IMR-90 (cell line): ENCODE measurements around the gene GALNT9.

ENCODE experiments used
- BHLHE40 ChIP-seq: fragments of 150-350 bp; IDR thresholded peaks from 2 replicates; pipeline ENCODE4 v1.6.1; 2016; ENCODE audit warnings: mild to moderate bottlenecking, low read depth, low read length
- MAFK ChIP-seq: IDR thresholded peaks from 2 replicates; pipeline ENCODE4 v1.6.1; 2012; ENCODE audit warnings: low read depth, low read length, improper control_type of control experiment
- MAZ ChIP-seq: IDR thresholded peaks from 2 replicates; pipeline ENCODE4 v1.6.1; 2012; ENCODE audit warnings: low read depth, mild to moderate bottlenecking, low read length, improper control_type of control experiment, moderate library complexity, borderline replicate concordance
- MXI1 ChIP-seq: IDR thresholded peaks from 2 replicates; pipeline ENCODE4 v1.6.1; 2012; ENCODE audit warnings: low read depth, mild to moderate bottlenecking, low read length, moderate library complexity, borderline replicate concordance
- NFE2L2 ChIP-seq: fragments of 150-350 bp; IDR thresholded peaks from 2 replicates; pipeline ENCODE4 v1.6.1; 2016; ENCODE audit warnings: low read depth, mild to moderate bottlenecking, low read length
- POLR2A ChIP-seq: IDR thresholded peaks from 2 replicates; pipeline ENCODE4 v1.6.1; 2012; ENCODE audit warnings: mild to moderate bottlenecking, low read depth, low read length
- RAD21 ChIP-seq: IDR thresholded peaks from 2 replicates; pipeline ENCODE4 v1.6.1; 2012; ENCODE audit warnings: low read length, improper control_type of control experiment
- SMC3 ChIP-seq: fragments of 150-350 bp; IDR thresholded peaks from 2 replicates; pipeline ENCODE4 v1.6.1; 2016; ENCODE audit warnings: low read depth, mild to moderate bottlenecking, antibody characterized with exemption, low read length, moderate library complexity
- USF2 ChIP-seq: fragments of 150-350 bp; IDR thresholded peaks from 2 replicates; pipeline ENCODE4 v1.6.1; 2017; ENCODE audit warnings: mild to moderate bottlenecking, antibody characterized with exemption, low read length, low read depth
- TF ChIP-seq, protein P1 (sequence below): conservative IDR thresholded peaks from 2 replicates; pipeline ENCODE4 v1.5.1; 2012; ENCODE audit warnings: mild to moderate bottlenecking, low read depth, low read length, improper control_type of control experiment
- TF ChIP-seq, protein P2 (sequence below): fragments of 150-350 bp; IDR thresholded peaks from 2 replicates; pipeline ENCODE4 v1.6.1; 2016; ENCODE audit warnings: low read depth, mild to moderate bottlenecking, low read length, moderate library complexity, borderline replicate concordance

GRCh38 chr12:132272711-132273110 lies 56.7 kb downstream of the GALNT9 start:
- TF ChIP-seq RAD21 = no peak
- no peak for TF ChIP-seq MXI1
- TF ChIP-seq, protein P1, sequence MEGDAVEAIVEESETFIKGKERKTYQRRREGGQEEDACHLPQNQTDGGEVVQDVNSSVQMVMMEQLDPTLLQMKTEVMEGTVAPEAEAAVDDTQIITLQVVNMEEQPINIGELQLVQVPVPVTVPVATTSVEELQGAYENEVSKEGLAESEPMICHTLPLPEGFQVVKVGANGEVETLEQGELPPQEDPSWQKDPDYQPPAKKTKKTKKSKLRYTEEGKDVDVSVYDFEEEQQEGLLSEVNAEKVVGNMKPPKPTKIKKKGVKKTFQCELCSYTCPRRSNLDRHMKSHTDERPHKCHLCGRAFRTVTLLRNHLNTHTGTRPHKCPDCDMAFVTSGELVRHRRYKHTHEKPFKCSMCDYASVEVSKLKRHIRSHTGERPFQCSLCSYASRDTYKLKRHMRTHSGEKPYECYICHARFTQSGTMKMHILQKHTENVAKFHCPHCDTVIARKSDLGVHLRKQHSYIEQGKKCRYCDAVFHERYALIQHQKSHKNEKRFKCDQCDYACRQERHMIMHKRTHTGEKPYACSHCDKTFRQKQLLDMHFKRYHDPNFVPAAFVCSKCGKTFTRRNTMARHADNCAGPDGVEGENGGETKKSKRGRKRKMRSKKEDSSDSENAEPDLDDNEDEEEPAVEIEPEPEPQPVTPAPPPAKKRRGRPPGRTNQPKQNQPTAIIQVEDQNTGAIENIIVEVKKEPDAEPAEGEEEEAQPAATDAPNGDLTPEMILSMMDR = no peak
- TF ChIP-seq NFE2L2 = no peak
- no peak for TF ChIP-seq POLR2A
- no peak for TF ChIP-seq USF2
- TF ChIP-seq SMC3 = no peak
- no peak for TF ChIP-seq MAFK
- TF ChIP-seq, protein P2, sequence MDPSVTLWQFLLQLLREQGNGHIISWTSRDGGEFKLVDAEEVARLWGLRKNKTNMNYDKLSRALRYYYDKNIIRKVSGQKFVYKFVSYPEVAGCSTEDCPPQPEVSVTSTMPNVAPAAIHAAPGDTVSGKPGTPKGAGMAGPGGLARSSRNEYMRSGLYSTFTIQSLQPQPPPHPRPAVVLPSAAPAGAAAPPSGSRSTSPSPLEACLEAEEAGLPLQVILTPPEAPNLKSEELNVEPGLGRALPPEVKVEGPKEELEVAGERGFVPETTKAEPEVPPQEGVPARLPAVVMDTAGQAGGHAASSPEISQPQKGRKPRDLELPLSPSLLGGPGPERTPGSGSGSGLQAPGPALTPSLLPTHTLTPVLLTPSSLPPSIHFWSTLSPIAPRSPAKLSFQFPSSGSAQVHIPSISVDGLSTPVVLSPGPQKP = no peak
- no peak for TF ChIP-seq BHLHE40
- no peak for TF ChIP-seq MAZ
